IPS DF 6.9 (cell line): ENCODE data around the gene EFCAB6.

Experiments
- DNase-seq: peaks from one replicate; pipeline ENCODE4 v3.0.0-alpha.2; 2013; ENCODE audit warnings: low read depth, low spot score
- H3K27ac ChIP-seq: one replicate; pipeline ENCODE4 v1.5.1; 2013; ENCODE audit warnings: low read length, control low read depth
- H3K27me3 ChIP-seq: 2 replicates; pipeline ENCODE4 v1.6.1; 2013; ENCODE audit warnings: mild to moderate bottlenecking, low read length; ENCODE audit not compliant: control insufficient read depth, insufficient read depth
- H3K36me3 ChIP-seq: 2 replicates; pipeline ENCODE4 v1.6.1; 2013; ENCODE audit warnings: low read length; ENCODE audit not compliant: control insufficient read depth, insufficient read depth
- H3K4me1 ChIP-seq: 2 replicates; pipeline ENCODE4 v1.6.1; 2013; ENCODE audit warnings: low read length; ENCODE audit not compliant: control insufficient read depth, insufficient read depth
- H3K4me3 ChIP-seq: 2 replicates; pipeline ENCODE4 v1.5.1; 2013; ENCODE audit warnings: mild to moderate bottlenecking, low read length
- H3K9me3 ChIP-seq: 2 replicates; pipeline ENCODE4 v1.6.1; 2013; ENCODE audit warnings: low read length, inconsistent platforms; ENCODE audit not compliant: control insufficient read depth, insufficient read depth
- WGBS: extraction: QIAGEN DNeasy Blood & Tissue Kit; methylation state at CpG from one replicate; pipeline ENCODE4 v1.1.7; 2013; ENCODE audit warnings: mixed read lengths, missing lambda C conversion rate; ENCODE audit not compliant: insufficient read length, insufficient coverage; 5-methylcytosine and 5-hydroxymethylcytosine counted together

The EFCAB6 gene

DNA sequence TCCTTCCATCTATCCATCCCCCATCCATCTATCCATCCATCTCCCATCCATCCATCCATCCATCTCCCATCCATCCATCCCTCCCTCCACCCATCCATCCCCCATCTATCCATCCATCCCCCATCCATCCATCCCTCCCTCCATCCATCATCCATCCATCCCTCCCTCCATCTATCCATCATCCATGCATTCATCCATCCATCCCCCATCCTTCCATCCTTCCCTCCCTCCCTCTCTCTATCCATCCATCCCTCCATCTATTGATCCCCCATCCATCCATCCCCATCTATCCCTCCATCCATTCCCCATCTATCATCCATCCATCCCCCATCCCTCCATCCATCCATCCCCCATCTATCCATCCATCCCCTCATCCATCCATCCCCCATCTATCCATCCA is 303.6 kb downstream of the EFCAB6 start:
- Histone ChIP-seq H3K4me3 (no peak overlapping the region), H3K27me3 (no peaks in the 10 kb centered on the region), H3K27ac (no peak overlapping the region), H3K4me1 (peaks cover 1% of the 10 kb centered on the region; the same call in 1 of the 2 replicates), H3K36me3 (no peaks in the 10 kb centered on the region; the same call in 1 of the 2 replicates), H3K9me3 (no peaks in the 10 kb centered on the region)
- DNase-seq: no peak

DNA sequence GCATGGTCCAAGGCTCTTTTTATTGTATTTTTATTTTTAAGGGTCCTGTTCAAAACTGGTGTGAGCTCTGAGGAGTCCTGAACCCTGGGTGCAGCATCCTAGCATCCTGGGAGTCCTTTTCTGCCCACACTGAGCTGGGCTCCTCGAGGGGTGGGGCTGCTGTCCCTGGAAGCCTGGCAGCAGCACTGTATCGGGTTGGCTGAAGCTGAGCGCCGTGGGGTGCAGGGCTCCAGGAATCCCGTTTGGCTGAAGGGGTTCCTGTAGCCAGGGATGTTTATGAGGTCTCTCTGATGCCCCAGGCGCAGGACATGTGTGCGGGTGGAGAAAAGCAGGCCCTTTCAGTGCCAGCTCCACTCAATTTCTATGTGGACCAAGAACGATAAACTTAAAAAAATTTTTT is 304.9 kb downstream of the EFCAB6 start:
- H3K4me3 ChIP-seq: no peak overlapping the region
- H3K4me1 ChIP-seq: peaks cover 1% of the 10 kb centered on the region; the same call in 1 of the 2 replicates
- DNase-seq: no peak
- no peaks in the 10 kb centered on the region for H3K9me3 ChIP-seq
- H3K36me3 ChIP-seq: no peaks in the 10 kb centered on the region; the same call in 1 of the 2 replicates
- no CpG with 5 or more reads among the region's 8 CpGs for WGBS
- no peaks in the 10 kb centered on the region for H3K27me3 ChIP-seq
- H3K27ac ChIP-seq: no peak overlapping the region

DNA sequence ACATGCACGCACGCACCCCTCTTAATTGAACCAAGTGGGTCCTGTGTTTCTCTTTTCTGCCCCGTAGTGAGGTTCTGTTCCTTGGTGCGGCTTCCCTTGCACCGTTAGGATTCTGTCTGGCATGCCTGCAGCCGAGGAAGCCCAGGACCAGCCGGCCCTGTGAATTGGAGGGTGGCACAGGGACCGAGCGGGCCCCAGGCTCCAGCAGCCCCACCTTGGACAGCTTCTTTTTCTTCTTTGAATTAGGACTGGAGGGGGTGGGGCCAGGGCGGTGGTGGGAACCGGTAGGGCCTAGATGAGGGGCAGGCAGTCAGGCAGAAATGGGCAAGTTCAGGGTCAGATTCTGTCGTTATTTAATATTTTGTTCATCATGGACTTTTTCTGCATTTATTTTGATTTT is 305.6 kb downstream of the EFCAB6 start:
- Histone ChIP-seq H3K36me3 (no peaks in the 10 kb centered on the region; the same call in 1 of the 2 replicates), H3K9me3 (no peaks in the 10 kb centered on the region), H3K4me1 (no peaks in the 10 kb centered on the region; the same call in 1 of the 2 replicates), H3K4me3 (no peak overlapping the region), H3K27ac (no peak overlapping the region), H3K27me3 (no peaks in the 10 kb centered on the region)
- DNase-seq: no peak
- no CpG with 5 or more reads among the region's 12 CpGs for WGBS

DNA sequence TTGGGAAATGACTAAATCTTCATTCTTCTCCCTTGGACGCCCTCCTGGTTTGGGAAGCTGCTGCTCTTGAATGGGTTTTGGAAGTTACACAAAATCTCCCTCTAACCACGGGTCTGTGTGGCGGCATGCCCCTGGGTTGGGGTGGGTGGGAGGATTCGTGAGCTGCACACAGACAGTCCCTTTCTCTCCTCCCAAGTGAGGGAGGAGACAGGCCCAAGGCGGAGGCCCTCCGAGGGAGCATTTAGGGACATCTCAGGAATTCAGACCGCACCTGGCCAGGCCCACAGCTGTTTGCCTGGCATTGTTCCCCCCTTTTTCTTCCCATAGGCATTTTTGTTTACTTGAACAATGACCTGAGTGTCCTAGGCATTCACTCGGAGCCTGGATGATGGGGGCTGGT is 306.2 kb downstream of the EFCAB6 start:
- no peaks in the 10 kb centered on the region for H3K4me1 ChIP-seq
- H3K27ac ChIP-seq: no peak overlapping the region
- no peaks in the 10 kb centered on the region for H3K36me3 ChIP-seq
- WGBS: no CpG with 5 or more reads among the region's 8 CpGs
- no peak for DNase-seq
- no peak overlapping the region for H3K4me3 ChIP-seq
- H3K27me3 ChIP-seq: no peaks in the 10 kb centered on the region
- H3K9me3 ChIP-seq: no peaks in the 10 kb centered on the region

DNA sequence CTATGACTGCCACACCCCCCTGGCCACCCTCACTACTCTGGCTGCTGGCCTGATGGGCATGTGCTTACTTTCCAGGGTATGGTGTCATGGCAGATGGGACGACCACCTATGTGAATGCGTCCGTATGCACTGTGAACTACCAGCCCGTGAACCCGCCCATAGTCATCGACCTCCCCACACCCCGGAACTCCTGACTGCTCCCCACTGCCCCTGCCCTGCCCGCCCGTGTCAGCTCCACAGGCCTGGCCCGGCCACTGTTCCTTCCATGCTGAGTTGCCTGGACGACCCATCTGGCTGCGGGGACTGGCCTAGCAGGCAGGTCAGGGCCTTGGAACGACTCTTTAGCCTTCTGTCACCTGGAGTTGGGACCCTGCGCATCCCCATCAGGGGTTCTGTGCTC is 306.7 kb downstream of the EFCAB6 start:
- Histone ChIP-seq H3K4me3 (no peak overlapping the region), H3K4me1 (no peaks in the 10 kb centered on the region), H3K9me3 (no peaks in the 10 kb centered on the region), H3K27me3 (no peaks in the 10 kb centered on the region), H3K36me3 (no peaks in the 10 kb centered on the region), H3K27ac (no peak overlapping the region)
- DNase-seq: no peak
- WGBS: no CpG with 5 or more reads among the region's 14 CpGs

DNA sequence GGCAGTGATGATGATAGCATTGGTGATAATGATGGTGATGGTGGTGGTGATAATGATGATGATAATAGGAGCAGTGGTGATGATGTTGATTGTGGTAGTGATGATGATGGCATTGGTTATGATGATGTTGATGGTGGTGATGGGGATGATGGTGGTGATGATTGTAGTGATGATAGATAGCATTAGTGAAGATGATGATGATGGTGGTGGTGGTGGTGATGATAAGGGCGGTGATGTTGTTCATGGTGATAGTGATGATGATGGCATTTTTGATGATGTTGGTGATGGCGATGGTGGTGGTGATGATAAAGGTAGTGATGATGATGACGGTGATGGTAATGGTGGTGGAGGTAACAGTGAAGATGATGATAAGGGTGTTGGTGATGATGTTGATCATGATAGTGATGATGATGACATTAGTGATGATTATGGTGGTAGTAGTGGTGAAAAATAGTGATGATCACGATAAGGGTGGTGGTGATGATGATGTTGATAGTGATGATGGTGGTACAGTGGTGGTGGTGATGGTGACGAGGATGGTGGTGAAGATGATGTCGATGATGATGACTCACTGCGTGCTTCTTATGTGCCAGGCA is 307.3 kb downstream of the EFCAB6 start:
- no peak overlapping the region for H3K4me3 ChIP-seq
- 100% methylated on average over 4 of the region's 7 CpGs for WGBS
- no peak for DNase-seq
- H3K9me3 ChIP-seq: no peaks in the 10 kb centered on the region
- H3K36me3 ChIP-seq: no peaks in the 10 kb centered on the region
- no peaks in the 10 kb centered on the region for H3K27me3 ChIP-seq
- no peak overlapping the region for H3K27ac ChIP-seq
- no peaks in the 10 kb centered on the region for H3K4me1 ChIP-seq

DNA sequence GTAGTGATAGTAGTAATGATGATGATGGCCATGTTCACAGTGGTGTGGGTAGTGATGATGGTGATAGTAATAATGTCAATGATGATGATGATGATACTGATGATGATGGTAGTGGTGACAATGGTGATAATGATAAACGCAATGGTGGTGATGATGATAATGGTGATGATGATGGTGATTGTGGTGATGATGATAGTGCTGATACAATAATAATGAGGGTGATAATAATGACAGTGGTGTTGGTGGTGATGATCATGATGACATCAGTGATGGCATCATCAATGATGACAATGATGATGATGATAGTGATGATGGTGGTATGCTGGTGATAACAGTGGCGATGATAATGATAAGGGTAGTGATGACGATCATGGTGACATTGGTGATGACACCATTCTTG is 308.0 kb downstream of the EFCAB6 start:
- WGBS: no CpG with 5 or more reads among the region's 3 CpGs
- Histone ChIP-seq H3K27me3 (no peaks in the 10 kb centered on the region), H3K9me3 (no peaks in the 10 kb centered on the region), H3K4me1 (no peaks in the 10 kb centered on the region), H3K4me3 (no peak overlapping the region), H3K27ac (no peak overlapping the region), H3K36me3 (no peaks in the 10 kb centered on the region)
- DNase-seq: no peak

DNA sequence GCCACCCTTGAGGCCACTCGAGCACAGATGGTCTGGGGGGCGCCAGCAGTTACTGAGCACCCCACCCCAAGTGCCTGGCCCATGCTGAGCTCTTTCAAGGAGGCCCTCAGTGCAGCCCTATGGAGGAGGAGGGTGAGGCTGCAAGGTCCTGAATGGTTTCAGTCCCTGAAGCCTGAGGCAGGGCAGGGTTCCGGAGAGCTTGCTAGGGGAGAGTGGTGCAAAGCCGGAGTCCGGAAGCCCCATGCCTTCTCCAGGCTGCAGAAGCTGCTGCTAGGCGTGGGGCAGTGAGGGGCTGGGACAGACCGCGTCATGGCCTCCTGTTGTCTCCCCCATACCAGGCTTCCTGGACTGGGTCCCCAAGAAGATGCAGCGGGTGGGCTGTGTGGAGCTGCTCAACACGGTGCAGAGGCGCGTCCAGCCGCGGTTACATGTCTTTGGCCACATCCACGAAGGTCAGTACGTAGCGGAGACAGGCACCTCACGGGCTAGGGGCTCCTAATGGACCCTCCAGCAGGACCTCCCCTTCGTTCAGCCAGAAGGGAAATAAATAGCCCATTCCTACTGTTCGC is 309.7 kb downstream of the EFCAB6 start:
- no peak for DNase-seq
- Histone ChIP-seq H3K4me1 (no peaks in the 10 kb centered on the region), H3K4me3 (no peak overlapping the region), H3K27me3 (no peaks in the 10 kb centered on the region), H3K36me3 (no peaks in the 10 kb centered on the region), H3K9me3 (peaks cover 1% of the 10 kb centered on the region; the same call in 1 of the 2 replicates), H3K27ac (no peak overlapping the region)
- no CpG with 5 or more reads among the region's 20 CpGs for WGBS

DNA sequence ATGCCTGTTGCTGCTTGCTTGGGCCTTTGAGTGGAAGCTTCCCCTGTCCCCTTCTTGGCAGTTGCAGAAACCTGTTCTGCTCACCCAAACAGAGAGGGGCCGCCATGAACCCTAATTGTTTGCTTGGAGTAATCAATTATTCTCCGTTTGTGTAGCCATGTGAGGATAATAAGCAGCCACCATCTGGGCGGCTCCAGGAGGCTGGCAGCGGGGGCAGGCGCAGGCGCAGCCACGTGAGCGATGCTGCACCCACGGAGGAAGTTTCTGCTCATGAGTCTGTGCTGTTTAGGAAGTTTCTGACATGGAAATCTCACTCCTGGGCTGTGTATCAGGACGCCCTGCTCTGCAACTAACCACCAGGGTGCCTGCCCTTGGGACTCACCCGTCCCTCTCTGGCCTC is 310.2 kb downstream of the EFCAB6 start:
- Histone ChIP-seq H3K27me3 (no peaks in the 10 kb centered on the region), H3K4me3 (no peak overlapping the region), H3K9me3 (peaks cover 2% of the 10 kb centered on the region; the same call in 1 of the 2 replicates), H3K4me1 (no peaks in the 10 kb centered on the region), H3K27ac (no peak overlapping the region), H3K36me3 (no peaks in the 10 kb centered on the region)
- WGBS: no CpG with 5 or more reads among the region's 11 CpGs
- no peak for DNase-seq

DNA sequence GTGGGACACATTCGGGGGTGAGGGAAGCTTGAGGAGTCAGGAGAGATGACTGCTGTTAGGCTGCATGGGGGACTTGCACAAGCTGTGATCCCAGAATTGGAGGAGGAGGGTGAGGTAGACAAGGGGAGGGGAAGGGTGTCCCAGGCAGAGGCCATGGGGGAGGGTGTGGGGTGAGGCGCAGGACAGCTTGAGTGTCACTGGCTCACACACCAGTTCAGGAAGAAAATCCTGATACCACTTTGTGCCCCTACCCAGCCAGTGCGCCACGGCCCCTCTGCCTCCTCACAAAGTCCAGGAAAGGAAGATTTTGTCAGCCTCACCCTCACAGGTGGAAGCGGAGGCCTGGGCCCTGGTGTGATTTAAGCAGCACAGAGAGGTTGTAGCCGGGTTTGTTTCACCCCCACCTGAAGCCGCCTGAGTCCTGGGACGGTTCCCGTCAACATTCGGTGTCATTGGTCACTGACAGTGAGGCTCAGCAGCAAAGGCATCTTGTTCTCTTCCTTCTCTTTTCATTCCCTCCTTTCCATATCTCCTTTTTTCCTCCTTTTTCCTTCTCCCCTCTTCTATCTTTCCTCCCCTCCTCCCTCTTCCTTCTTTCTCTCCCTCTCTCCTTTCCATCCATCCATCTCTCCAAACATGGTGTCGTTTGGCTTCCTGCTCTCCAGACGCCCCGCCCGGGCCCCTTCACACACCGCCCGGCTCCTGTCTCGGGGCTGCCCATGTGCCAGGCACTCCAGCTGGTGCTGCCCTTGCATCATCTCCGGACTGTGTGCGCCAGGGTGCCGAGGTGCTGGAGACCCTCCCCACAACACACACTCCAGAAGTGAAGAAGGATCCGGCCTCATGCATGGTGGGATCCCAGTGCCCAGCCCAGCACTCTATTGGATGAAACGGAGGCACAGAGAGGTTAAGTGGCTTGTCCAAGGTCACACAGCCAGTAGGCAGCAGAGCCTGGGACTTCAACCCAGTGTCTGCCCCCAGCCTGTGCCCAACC is 311.0 kb downstream of the EFCAB6 start:
- Histone ChIP-seq H3K4me1 (no peaks in the 10 kb centered on the region), H3K27me3 (no peaks in the 10 kb centered on the region), H3K9me3 (peaks cover 2% of the 10 kb centered on the region; the same call in 1 of the 2 replicates), H3K27ac (no peak overlapping the region), H3K36me3 (no peaks in the 10 kb centered on the region), H3K4me3 (no peak overlapping the region)
- no peak for DNase-seq
- WGBS: no CpG with 5 or more reads among the region's 22 CpGs
